BJ (cell line): Measurements from ENCODE around the gene PTPRN. TPM values are rescaled to one million over a fixed set of nuclear protein-coding genes. Genes with fewer than 3 reads are reported as not detected.

Source experiments
- CTCF ChIA-PET: fragments of 350-600 bp; formaldehyde crosslinking; extraction: SDS; loops from one replicate; lab custom pipeline; 2021; ENCODE audit warnings: antibody characterized with exemption, inconsistent platforms; lab: Yijun Ruan, JAX
- POLR2A ChIA-PET: fragments of 300-600 bp; sonication (Branson Sonifier 250); formaldehyde crosslinking; extraction: SDS; loops from one replicate; lab custom pipeline; 2021; ENCODE audit warnings: antibody characterized with exemption; lab: Charles Lee
- DNase-seq: peaks from one replicate; pipeline ENCODE4 v3.0.0-alpha.2; 2011; ENCODE audit warnings: low read depth
- H3K27me3 ChIP-seq: 2 replicates; pipeline ENCODE4 v1.6.0; 2011; ENCODE audit warnings: low read length; ENCODE audit not compliant: control insufficient read depth, insufficient read depth
- H3K36me3 ChIP-seq: 2 replicates; pipeline ENCODE4 v1.5.1; 2011; ENCODE audit warnings: low read length; ENCODE audit not compliant: control insufficient read depth, insufficient read depth
- H3K4me3 ChIP-seq: 2 replicates; pipeline ENCODE4 v1.5.1; 2011; ENCODE audit warnings: low read depth, mild to moderate bottlenecking, control low read depth, low read length
- CTCF ChIP-seq: IDR thresholded peaks from 2 replicates; pipeline ENCODE4 v1.5.1; 2011; ENCODE audit warnings: low read depth, mild to moderate bottlenecking, control low read depth, inconsistent platforms, low read length, moderate library complexity; ENCODE audit not compliant: insufficient read depth
- polyA plus RNA-seq: library from polyadenylated mRNA; depleted of rRNA; stranded (reverse); fragments of >200 nt; gene quantifications from 2 replicates; pipeline ENCODE4 v1.2.3, GENCODE V29; 2011

Gene PTPRN
- polyA plus RNA-seq, 1 experiment, result 7.0 TPM

DNA sequence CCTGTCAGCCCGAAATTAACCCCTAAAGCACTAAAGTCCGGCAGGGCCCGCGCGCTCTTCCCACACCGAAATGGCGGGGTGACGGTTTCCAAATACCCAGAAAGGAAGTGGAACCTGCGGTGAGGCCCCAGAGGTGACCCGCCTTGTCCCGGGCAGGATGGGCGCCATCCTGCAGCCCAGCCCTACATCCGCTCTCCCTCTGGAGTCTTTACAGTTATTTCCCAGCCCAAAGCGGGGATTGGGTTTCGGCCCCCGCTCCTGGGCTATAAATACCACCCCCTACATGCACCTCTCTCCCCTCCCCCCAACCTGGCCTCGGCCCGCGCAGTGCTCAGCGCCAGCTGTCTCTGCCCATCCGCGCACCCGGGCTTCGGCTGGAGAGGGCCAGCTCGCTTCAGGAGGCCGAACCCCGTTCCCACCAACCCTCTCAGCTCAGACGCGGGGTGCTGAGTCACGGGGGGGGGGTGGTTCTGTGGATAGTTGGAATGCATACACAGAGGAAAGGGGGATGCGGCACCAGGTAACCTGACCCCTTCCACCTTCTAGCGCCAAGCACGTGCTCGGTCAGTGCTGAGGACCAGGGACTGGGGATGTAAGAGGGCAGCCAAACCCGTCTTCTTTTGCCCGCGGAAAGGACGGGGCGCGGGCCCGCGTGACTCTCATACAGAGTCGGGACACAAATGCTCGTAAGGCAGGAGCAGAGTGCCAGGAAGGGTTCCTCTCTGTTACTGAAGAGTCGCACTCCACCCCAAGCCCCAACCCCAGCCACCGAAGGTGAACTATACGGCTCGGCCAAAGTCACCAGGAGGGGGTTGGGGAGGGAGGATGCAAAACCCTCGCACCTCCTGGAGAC is 56.1 kb downstream of the PTPRN start, which contains the start of gene TUBA4B:
TUBA4B (plus strand) TSS at position 344 of the 853 bp plus-strand sequence; CDS start at position 509, 165 bp downstream.
- TF ChIP-seq CTCF, result no peak
- CTCF ChIA-PET, result interaction anchor here (0.6 to 9.5 kb wide), 8 partner anchors 9 to 511 kb away, joined by 3 to 61 read pairs (median 4); partner anchors contain the start of genes ANKZF1 and DNAJB2
- Histone ChIP-seq H3K36me3 (peaks cover 3% of the 10 kb centered on the region), H3K4me3 (peak within 1 kb of the TSS; percentile 52), H3K27me3 (peaks cover 3% of the 10 kb centered on the region)
- no peak for DNase-seq
- POLR2A ChIA-PET, result interaction anchor here (0.6 kb wide), 3 partner anchors 24 to 165 kb away, joined by 4 to 7 read pairs (median 5); partner anchors contain the start of gene DES

DNA sequence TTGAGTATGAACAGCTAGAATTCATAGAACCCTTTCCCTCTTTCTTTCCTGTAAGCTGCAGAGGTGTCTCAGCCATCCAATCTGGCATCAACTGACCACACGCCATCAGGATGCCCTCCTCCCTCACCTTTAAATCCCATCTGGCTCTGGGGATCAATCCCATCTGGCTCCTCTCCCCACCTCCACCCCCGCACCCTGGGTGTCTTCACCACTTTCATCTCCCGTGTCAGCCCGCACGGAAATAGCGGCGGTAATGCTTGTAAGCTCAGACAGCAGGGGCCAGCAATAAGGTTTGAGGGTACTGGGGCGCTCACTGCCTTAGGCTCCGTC is 56.7 kb downstream of the PTPRN start:
- Histone ChIP-seq H3K4me3 (peak overlapping the region; percentile 52), H3K36me3 (peaks cover 9% of the 10 kb centered on the region), H3K27me3 (peaks cover 3% of the 10 kb centered on the region)
- CTCF ChIA-PET, result interaction anchor here (0.6 to 9.5 kb wide), 7 partner anchors 9 to 511 kb away, joined by 3 to 61 read pairs (median 5); partner anchors contain the start of genes ANKZF1 and DNAJB2
- POLR2A ChIA-PET, result interaction anchor here (0.6 kb wide), 2 partner anchors 25 to 47 kb away, joined by 5 to 7 read pairs; no protein-coding TSS in a partner anchor
- TF ChIP-seq CTCF, result no peak
- DNase-seq, result no peak

DNA sequence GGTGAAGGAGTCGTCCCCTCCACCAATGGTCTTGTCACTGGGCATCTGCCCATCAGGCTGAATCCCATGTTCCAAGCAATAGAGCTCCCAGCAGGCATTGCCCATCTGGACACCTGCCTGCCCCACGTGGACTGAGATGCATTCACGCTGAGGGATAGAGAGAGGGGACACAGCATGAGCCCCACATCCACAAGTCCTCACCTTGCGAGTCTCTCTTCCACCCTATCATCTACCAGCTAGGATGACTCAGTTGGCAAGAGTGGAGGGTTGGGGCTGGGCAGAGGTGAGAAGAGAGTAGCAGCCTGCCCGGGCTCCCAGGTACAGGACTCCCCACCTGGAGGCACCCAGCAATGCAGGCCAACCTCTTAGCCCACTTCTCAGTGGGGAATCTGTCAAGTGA is 57.1 kb downstream of the PTPRN start:
- Histone ChIP-seq H3K36me3 (peaks cover 10% of the 10 kb centered on the region), H3K27me3 (peaks cover 3% of the 10 kb centered on the region), H3K4me3 (no peak overlapping the region)
- no peak for TF ChIP-seq CTCF
- DNase-seq, result no peak
- CTCF ChIA-PET, result interaction anchor here (0.9 to 9.5 kb wide), 8 partner anchors 10 to 278 kb away, joined by 3 to 61 read pairs (median 4); partner anchors contain the start of genes ANKZF1, DNAJB2 and DNPEP
- POLR2A ChIA-PET, result no interaction called here

DNA sequence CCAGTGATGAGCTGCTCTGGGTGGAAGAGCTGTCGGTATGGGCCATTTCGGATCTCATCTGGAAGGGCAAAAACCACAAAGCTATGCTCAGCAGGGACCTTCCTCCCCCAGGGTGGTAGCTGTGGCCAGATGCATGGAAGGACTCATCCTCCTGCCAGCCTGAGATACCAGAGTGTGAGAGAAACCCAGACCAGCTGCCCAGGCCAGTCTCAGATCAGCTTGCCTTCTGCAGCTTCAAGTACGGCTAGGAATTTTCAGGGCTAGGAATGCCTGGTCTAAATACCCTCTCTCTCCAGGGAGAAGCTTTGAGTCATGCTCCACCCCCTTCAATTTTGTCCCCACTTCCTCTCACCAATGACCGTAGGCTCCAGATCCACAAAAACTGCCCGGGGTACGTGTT is 57.5 kb downstream of the PTPRN start:
- Histone ChIP-seq H3K36me3 (peaks cover 10% of the 10 kb centered on the region), H3K27me3 (peaks cover 3% of the 10 kb centered on the region), H3K4me3 (no peak overlapping the region)
- POLR2A ChIA-PET, result no interaction called here
- no peak for TF ChIP-seq CTCF
- no peak for DNase-seq
- CTCF ChIA-PET, result interaction anchor here (0.9 to 9.5 kb wide), 6 partner anchors 10 to 137 kb away, joined by 3 to 61 read pairs (median 5); partner anchors contain the start of genes DNAJB2 and DNPEP
